ENCODE results near the gene ME3. TPM values are rescaled to one million over a fixed set of nuclear protein-coding genes. Genes with fewer than 3 reads are reported as not detected.

The ME3 gene
- total RNA-seq, 1 experiment from 2014 or later: 0.30 TPM

DNA sequence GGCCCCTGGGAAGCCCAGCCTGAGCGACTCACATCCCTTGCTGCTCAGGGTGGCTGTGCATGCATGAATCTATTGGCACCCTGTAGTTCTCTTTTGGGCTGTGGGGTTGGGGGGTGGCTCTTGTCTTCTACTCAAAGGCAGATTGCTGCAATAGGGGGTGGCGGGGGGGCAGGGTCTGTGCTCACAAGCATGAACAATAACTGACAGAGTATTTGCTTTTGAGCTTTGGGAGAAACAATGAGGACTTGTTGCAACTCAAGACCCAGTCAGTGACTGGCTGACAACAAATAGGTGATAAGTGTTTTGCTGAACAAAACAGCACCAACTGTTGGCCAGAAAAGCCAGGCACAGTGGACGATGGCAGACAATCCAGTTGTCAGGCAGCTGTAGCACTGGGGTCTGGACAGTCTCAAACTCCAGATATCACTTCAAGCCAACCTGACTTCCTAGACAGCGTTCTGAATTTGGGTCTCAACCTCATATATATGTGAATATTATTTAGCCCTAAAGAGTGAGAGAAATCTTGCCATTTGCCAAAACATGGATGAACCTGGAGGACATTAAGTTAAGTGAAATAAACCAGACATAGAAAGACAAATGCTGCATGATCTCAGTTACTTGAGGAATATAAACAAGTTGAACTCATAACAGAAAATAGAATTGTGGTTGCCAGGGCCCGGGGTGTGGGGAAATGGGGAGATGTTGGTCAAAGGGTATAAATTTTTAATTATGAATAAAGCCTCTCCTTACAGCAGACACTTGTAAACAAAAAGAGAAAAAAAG, 61.7 kb downstream of the ME3 start:
- DNase-seq (ENCODE audit: low read depth, low spot score): no peak
- ChIA-PET POLR2A (no interaction called here), RAD21 (ENCODE audit: low non-redundant PET in 1 of 2, low total read pairs in 2 of 2, uncharacterized antibody in 2 of 2, unreplicated experiment in 2 of 2) (no interaction called here), CTCF (no interaction called here)
- no peak overlapping the region for H3K4me2 ChIP-seq (ENCODE audit: low read length)
- no peaks in the 10 kb centered on the region for H3K79me2 ChIP-seq (ENCODE audit: insufficient read depth, low read length)
- intact Hi-C loops (cut with micrococcal nuclease): no loop called here
- no TSS peak for BruUV-seq (replicated peaks)
- H3K36me3 ChIP-seq (ENCODE audit: control insufficient read depth in 1 of 2, insufficient read depth in 2 of 2, low read length in 2 of 2): no peaks in the 10 kb centered on the region
- no peaks in the 10 kb centered on the region for H3K27me3 ChIP-seq (ENCODE audit: insufficient read depth, low read length)
- no peaks in the 10 kb centered on the region for H3K9me3 ChIP-seq (ENCODE audit: control insufficient read depth in 1 of 2, insufficient read depth in 1 of 2, low read depth in 1 of 2, low read length in 2 of 2)
- H3K4me1 ChIP-seq (ENCODE audit: control insufficient read depth in 1 of 2, insufficient read depth in 2 of 2, low read length in 2 of 2): peaks cover 0 to 7% of the 10 kb centered on the region in 2 experiments; a peak in 1 of 4 replicates
- no peak overlapping the region for H3K27ac ChIP-seq (ENCODE audit: low read depth, low read length)
- no peak overlapping the region for H3K9ac ChIP-seq (ENCODE audit: low read length)
- TF ChIP-seq JUND (IDR thresholded peaks at IDR 0.05) (no peak), ELF1 (IDR thresholded peaks at IDR 0.05; ENCODE audit: borderline replicate concordance, low read depth) (no peak), RAD21 (IDR thresholded peaks at IDR 0.05; ENCODE audit: low read depth) (no peak), FOSL1 (IDR thresholded peaks at IDR 0.05; ENCODE audit: low read depth) (no peak), SIN3A (IDR thresholded peaks at IDR 0.05; ENCODE audit: low read depth) (no peak), CEBPB (IDR thresholded peaks at IDR 0.05; ENCODE audit: low read depth) (no peak), ZFX (IDR thresholded peaks at IDR 0.05) (no peak)
- TF ChIP-seq, protein P1, sequence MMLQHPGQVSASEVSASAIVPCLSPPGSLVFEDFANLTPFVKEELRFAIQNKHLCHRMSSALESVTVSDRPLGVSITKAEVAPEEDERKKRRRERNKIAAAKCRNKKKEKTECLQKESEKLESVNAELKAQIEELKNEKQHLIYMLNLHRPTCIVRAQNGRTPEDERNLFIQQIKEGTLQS (IDR thresholded peaks at IDR 0.05): no peak
- TF ChIP-seq, protein P2, sequence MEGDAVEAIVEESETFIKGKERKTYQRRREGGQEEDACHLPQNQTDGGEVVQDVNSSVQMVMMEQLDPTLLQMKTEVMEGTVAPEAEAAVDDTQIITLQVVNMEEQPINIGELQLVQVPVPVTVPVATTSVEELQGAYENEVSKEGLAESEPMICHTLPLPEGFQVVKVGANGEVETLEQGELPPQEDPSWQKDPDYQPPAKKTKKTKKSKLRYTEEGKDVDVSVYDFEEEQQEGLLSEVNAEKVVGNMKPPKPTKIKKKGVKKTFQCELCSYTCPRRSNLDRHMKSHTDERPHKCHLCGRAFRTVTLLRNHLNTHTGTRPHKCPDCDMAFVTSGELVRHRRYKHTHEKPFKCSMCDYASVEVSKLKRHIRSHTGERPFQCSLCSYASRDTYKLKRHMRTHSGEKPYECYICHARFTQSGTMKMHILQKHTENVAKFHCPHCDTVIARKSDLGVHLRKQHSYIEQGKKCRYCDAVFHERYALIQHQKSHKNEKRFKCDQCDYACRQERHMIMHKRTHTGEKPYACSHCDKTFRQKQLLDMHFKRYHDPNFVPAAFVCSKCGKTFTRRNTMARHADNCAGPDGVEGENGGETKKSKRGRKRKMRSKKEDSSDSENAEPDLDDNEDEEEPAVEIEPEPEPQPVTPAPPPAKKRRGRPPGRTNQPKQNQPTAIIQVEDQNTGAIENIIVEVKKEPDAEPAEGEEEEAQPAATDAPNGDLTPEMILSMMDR (IDR thresholded peaks at IDR 0.05 in 2 of 3, conservative IDR thresholded peaks at IDR 0.05 in 1 of 3; ENCODE audit: borderline replicate concordance in 1 of 3, insufficient read depth in 1 of 3, low read depth in 2 of 3, low read length in 2 of 3): no peak
- TF ChIP-seq, protein P3, sequence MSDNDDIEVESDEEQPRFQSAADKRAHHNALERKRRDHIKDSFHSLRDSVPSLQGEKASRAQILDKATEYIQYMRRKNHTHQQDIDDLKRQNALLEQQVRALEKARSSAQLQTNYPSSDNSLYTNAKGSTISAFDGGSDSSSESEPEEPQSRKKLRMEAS (IDR thresholded peaks at IDR 0.05): no peak
- H4K20me1 ChIP-seq (ENCODE audit: insufficient read depth): no peaks in the 10 kb centered on the region
- no peak overlapping the region for H2AFZ ChIP-seq (ENCODE audit: low read depth, low read length, poor library complexity, severe bottlenecking)
- H3K9me2 ChIP-seq (ENCODE audit: insufficient read depth): no peaks in the 10 kb centered on the region
- H3K4me3 ChIP-seq (replicated peaks in 1 of 2; ENCODE audit: low read depth in 1 of 2, low read length in 2 of 2): no peak overlapping the region
- ATAC-seq: no peak

All from HCT116 (cell line).